Prostate gland (tissue), 2 donors: ENCODE results near the gene GMPPB.

ENCODE experiments used
- POLR2A ChIP-seq: fragments of 450-650 bp; IDR thresholded peaks from one replicate; pipeline ENCODE4 v1.6.1; 2016; ENCODE audit warnings: antibody characterized with exemption, mild to moderate bottlenecking
- POLR2AphosphoS5 ChIP-seq: sonication (generic); formaldehyde crosslinking; IDR thresholded peaks from one replicate; pipeline ENCODE4 v1.6.1; 2017; ENCODE audit warnings: antibody characterized with exemption
- TF ChIP-seq, protein P1 (sequence below), 4 experiments: fragments of 200-600 bp in 2 of 4; fragments of 450-650 bp in 2 of 4; sonication (generic) in 2 of 4; IDR thresholded peaks; 1 replicate in 3 of 4; 2 replicates in 1 of 4; pipeline ENCODE4 v1.5.1; 2016 to 2019; ENCODE audit warnings: antibody characterized with exemption in 4 of 4, mild to moderate bottlenecking in 2 of 4, moderate library complexity in 2 of 4

- TF ChIP-seq POLR2A (no peak), POLR2AphosphoS5 (no peak)
- TF ChIP-seq, protein P1, sequence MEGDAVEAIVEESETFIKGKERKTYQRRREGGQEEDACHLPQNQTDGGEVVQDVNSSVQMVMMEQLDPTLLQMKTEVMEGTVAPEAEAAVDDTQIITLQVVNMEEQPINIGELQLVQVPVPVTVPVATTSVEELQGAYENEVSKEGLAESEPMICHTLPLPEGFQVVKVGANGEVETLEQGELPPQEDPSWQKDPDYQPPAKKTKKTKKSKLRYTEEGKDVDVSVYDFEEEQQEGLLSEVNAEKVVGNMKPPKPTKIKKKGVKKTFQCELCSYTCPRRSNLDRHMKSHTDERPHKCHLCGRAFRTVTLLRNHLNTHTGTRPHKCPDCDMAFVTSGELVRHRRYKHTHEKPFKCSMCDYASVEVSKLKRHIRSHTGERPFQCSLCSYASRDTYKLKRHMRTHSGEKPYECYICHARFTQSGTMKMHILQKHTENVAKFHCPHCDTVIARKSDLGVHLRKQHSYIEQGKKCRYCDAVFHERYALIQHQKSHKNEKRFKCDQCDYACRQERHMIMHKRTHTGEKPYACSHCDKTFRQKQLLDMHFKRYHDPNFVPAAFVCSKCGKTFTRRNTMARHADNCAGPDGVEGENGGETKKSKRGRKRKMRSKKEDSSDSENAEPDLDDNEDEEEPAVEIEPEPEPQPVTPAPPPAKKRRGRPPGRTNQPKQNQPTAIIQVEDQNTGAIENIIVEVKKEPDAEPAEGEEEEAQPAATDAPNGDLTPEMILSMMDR (IDR thresholded peaks at IDR 0.05) = no peak
Measured at GRCh38 chr3:49707113-49707480, 16.7 kb downstream of the GMPPB start.
